ENCODE measurements around the gene SPART. TPM values are rescaled to one million over a fixed set of nuclear protein-coding genes. Genes with fewer than 3 reads are reported as not detected.
"Not testable (repeated sequence)": the region's sequence is repeated elsewhere in the genome, so short reads cannot be mapped to it uniquely, and the experiment has no call there.

Gene SPART
- total RNA-seq, 1 experiment from 2014 or later, result 83.1 TPM

DNA sequence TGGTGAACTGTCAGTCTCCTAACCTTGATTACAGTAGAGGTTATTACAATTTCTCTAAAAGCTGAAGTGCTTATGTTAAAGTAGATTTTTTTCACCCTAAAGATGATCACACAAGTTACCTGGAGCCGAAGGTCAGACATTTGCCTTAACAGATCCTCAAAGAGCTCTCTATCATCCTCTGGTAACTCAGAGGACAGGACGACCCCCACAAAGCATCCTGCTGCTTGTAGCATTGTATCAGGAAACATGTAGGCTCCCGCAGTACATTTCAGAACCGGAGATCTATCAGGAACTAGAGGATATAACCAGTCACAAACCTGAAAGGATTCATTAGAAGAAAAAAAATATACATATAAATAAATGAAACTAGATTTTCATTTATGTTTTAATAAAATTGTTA, 14.9 kb downstream of the SPART start:
- intact Hi-C loops (cut with micrococcal nuclease), result no loop called here
- POLR2A ChIA-PET, result interaction anchor here (0.8 to 2.5 kb wide), 4 partner anchors 8 to 33 kb away, joined by 3 to 16 read pairs (median 6); partner anchors contain the start of genes CCDC169 and SPART
- Mint-ChIP-seq H3K36me3 (ENCODE audit: insufficient read depth, unreplicated experiment) (peaks cover 76% of the 10 kb centered on the region), H3K27ac (ENCODE audit: low read depth, unreplicated experiment) (peak overlapping the region; percentile 27), H3K27me3 (ENCODE audit: insufficient read depth, unreplicated experiment) (no peaks in the 10 kb centered on the region), H3K9me3 (ENCODE audit: unreplicated experiment) (no peaks in the 10 kb centered on the region), H3K4me1 (ENCODE audit: insufficient read depth, unreplicated experiment) (peaks cover 24% of the 10 kb centered on the region), H3K4me3 (ENCODE audit: unreplicated experiment) (no peak overlapping the region)
- CTCF ChIA-PET, result interaction anchor here (0.9 to 1.8 kb wide), 3 partner anchors 13 to 89 kb away, joined by 3 to 4 read pairs (median 3); no protein-coding TSS in a partner anchor
- DNase-seq (ENCODE audit: unreplicated experiment), result no peak
- TF ChIP-seq, protein P1, sequence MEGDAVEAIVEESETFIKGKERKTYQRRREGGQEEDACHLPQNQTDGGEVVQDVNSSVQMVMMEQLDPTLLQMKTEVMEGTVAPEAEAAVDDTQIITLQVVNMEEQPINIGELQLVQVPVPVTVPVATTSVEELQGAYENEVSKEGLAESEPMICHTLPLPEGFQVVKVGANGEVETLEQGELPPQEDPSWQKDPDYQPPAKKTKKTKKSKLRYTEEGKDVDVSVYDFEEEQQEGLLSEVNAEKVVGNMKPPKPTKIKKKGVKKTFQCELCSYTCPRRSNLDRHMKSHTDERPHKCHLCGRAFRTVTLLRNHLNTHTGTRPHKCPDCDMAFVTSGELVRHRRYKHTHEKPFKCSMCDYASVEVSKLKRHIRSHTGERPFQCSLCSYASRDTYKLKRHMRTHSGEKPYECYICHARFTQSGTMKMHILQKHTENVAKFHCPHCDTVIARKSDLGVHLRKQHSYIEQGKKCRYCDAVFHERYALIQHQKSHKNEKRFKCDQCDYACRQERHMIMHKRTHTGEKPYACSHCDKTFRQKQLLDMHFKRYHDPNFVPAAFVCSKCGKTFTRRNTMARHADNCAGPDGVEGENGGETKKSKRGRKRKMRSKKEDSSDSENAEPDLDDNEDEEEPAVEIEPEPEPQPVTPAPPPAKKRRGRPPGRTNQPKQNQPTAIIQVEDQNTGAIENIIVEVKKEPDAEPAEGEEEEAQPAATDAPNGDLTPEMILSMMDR (IDR thresholded peaks at IDR 0.05; ENCODE audit: unreplicated experiment), result no peak
- BruUV-seq (replicated peaks), result no TSS peak

DNA sequence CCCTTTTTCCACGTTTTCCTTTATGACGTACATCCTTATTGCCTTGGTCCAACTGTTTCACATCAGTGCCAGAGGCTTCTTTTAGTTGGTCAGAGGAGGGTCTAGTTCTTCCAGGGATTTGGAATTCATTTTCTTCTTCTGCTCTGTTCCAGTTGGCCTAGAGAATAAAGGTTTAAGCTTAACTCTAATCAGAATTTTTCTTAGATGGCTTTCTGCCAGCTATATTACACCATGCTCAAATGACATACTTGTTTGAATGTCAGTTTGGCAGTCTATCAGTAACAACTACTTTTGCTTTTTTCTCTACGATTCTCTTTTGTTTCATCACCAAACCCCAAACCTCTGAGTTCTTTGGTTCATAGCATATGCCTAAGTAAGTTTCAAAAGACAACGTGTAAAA, 16.8 kb downstream of the SPART start:
- BruUV-seq (replicated peaks), result no TSS peak
- Mint-ChIP-seq H3K36me3 (ENCODE audit: insufficient read depth, unreplicated experiment) (peaks cover 78% of the 10 kb centered on the region), H3K4me1 (ENCODE audit: insufficient read depth, unreplicated experiment) (peaks cover 17% of the 10 kb centered on the region), H3K27ac (ENCODE audit: low read depth, unreplicated experiment) (no peak overlapping the region), H3K27me3 (ENCODE audit: insufficient read depth, unreplicated experiment) (no peaks in the 10 kb centered on the region), H3K9me3 (ENCODE audit: unreplicated experiment) (no peaks in the 10 kb centered on the region), H3K4me3 (ENCODE audit: unreplicated experiment) (no peak overlapping the region)
- TF ChIP-seq, protein P1 (IDR thresholded peaks at IDR 0.05; ENCODE audit: unreplicated experiment), result no peak
- POLR2A ChIA-PET, result interaction anchor here (0.8 to 2.3 kb wide), 2 partner anchors 15 to 31 kb away, joined by 3 to 13 read pairs; no protein-coding TSS in a partner anchor
- CTCF ChIA-PET, result interaction anchor here (0.8 to 1.5 kb wide), 2 partner anchors 46 to 1016 kb away, joined by 3 to 4 read pairs; no protein-coding TSS in a partner anchor
- intact Hi-C loops (cut with micrococcal nuclease), result no loop called here
- peak; percentile 23 for DNase-seq (ENCODE audit: unreplicated experiment)

DNA sequence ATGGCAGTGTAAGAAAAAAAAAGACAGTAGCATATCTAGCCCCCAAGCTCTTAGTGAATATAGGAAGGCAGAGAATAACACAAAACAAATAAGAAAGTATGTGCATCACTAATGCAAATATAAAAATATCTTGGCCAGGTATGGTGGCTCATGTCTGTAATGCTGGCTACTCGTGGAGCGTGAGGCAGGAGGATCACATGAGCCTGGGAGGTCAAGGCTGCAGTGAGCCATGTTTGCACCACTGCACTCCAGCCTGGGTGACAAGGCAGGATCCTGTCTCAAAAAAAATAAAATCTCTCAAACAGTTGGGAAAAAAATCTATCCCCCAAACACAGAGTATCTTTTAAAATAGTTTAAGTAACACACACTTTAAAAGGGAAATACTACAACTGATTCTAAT, 17.4 kb downstream of the SPART start:
- POLR2A ChIA-PET, result interaction anchor here (2.3 kb wide), 1 partner anchor 15 kb away, joined by 13 read pairs; no protein-coding TSS in a partner anchor
- Mint-ChIP-seq H3K36me3 (ENCODE audit: insufficient read depth, unreplicated experiment) (peaks cover 78% of the 10 kb centered on the region), H3K27ac (ENCODE audit: low read depth, unreplicated experiment) (no peak overlapping the region), H3K4me1 (ENCODE audit: insufficient read depth, unreplicated experiment) (peaks cover 12% of the 10 kb centered on the region), H3K9me3 (ENCODE audit: unreplicated experiment) (no peaks in the 10 kb centered on the region), H3K4me3 (ENCODE audit: unreplicated experiment) (no peak overlapping the region), H3K27me3 (ENCODE audit: insufficient read depth, unreplicated experiment) (no peaks in the 10 kb centered on the region)
- intact Hi-C loops (cut with micrococcal nuclease), result no loop called here
- CTCF ChIA-PET, result interaction anchor here (0.8 to 1.5 kb wide), 3 partner anchors 18 to 1016 kb away, joined by 3 to 4 read pairs (median 4); no protein-coding TSS in a partner anchor
- BruUV-seq (replicated peaks), result no TSS peak
- no peak for DNase-seq (ENCODE audit: unreplicated experiment)
- TF ChIP-seq, protein P1 (IDR thresholded peaks at IDR 0.05; ENCODE audit: unreplicated experiment), result no peak

DNA sequence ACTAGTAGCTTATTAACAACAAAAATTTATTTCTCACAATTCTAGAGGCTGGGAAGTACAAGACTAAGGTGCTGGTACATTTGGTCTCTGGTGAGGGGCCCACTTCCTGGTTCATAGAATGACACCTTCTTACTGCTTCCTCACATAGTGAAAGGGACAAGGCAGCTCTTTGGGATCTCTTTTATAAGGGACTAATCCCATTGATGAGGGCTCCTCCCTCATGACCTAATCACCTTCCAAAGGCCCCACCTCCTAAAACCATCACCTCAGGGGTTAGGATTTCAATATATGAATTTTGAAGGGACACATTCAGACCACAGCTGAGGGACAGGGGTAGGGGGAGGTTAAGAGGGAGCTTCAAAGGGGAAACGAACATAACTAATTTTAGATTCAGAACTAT, 20.3 kb downstream of the SPART start:
- ChIA-PET POLR2A (interaction anchor here (0.6 to 1.6 kb wide), 3 partner anchors 14 to 76 kb away, joined by 3 to 5 read pairs (median 3); partner anchors contain the start of gene SPART), CTCF (interaction anchor here (0.8 to 1.8 kb wide), 3 partner anchors 21 to 346 kb away, joined by 3 to 6 read pairs (median 4); partner anchors contain the start of gene SPART)
- Mint-ChIP-seq H3K27me3 (ENCODE audit: insufficient read depth, unreplicated experiment) (no peaks in the 10 kb centered on the region), H3K4me3 (ENCODE audit: unreplicated experiment) (no peak overlapping the region), H3K36me3 (ENCODE audit: insufficient read depth, unreplicated experiment) (peaks cover 86% of the 10 kb centered on the region), H3K27ac (ENCODE audit: low read depth, unreplicated experiment) (no peak overlapping the region), H3K9me3 (ENCODE audit: unreplicated experiment) (no peaks in the 10 kb centered on the region), H3K4me1 (ENCODE audit: insufficient read depth, unreplicated experiment) (peaks cover 4% of the 10 kb centered on the region)
- TF ChIP-seq, protein P1 (IDR thresholded peaks at IDR 0.05; ENCODE audit: unreplicated experiment), result no peak
- TSS peak; percentile 2 for BruUV-seq (replicated peaks)
- intact Hi-C loops (cut with micrococcal nuclease), result no loop called here
- DNase-seq (ENCODE audit: unreplicated experiment), result no peak

DNA sequence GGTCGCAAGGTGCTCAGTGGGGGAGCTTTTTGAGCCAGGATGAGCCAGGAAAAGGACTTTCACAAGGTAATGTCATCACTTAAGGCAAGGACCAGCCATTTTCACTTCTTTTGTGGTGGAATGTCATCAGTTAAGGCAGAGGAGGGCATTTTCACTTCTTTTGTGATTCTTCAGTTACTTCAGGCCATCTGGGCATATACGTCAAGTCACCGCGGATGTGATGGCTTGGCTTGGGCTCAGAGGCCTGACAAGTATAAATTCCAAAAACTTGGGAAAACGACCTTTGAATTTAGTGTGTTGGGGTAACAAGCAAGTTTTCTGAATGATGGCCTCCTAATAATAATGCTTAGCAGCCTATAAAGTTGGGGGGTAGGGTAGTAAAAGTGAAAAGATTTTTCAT, 21.3 kb downstream of the SPART start:
- H3K9me3 Mint-ChIP-seq (ENCODE audit: unreplicated experiment); intact Hi-C loops (cut with micrococcal nuclease); H3K4me1 Mint-ChIP-seq (ENCODE audit: insufficient read depth, unreplicated experiment); H3K4me3 Mint-ChIP-seq (ENCODE audit: unreplicated experiment); BruUV-seq (replicated peaks); DNase-seq (ENCODE audit: unreplicated experiment); H3K27me3 Mint-ChIP-seq (ENCODE audit: insufficient read depth, unreplicated experiment): not testable (repeated sequence)
- H3K27ac Mint-ChIP-seq (ENCODE audit: low read depth, unreplicated experiment), result peak overlapping the region; percentile 49
- H3K36me3 Mint-ChIP-seq (ENCODE audit: insufficient read depth, unreplicated experiment), result peaks cover 89% of the 10 kb centered on the region
- CTCF ChIA-PET, result interaction anchor here (1.8 kb wide), 1 partner anchor 22 kb away, joined by 6 read pairs; the partner anchor contains the start of gene SPART
- POLR2A ChIA-PET, result interaction anchor here (0.7 to 1.6 kb wide), 2 partner anchors 21 to 524 kb away, joined by 3 to 5 read pairs; partner anchors contain the start of gene SPART
